ENCODE results near the gene L3MBTL1.
A peak's percentile ranks its signal among the peaks of the same experiment; 100 is the strongest.

Gene L3MBTL1

GRCh38 chr20:43508106-43508505, 609 bp downstream of the L3MBTL1 start:
- no peak for DNase-seq

- no peak for DNase-seq
These were observed 1.1 kb downstream of the L3MBTL1 start for GRCh38 chr20:43508604-43509040.

GRCh38 chr20:43511879-43512278, 4.4 kb downstream of the L3MBTL1 start:
- DNase-seq, result no peak

DNA sequence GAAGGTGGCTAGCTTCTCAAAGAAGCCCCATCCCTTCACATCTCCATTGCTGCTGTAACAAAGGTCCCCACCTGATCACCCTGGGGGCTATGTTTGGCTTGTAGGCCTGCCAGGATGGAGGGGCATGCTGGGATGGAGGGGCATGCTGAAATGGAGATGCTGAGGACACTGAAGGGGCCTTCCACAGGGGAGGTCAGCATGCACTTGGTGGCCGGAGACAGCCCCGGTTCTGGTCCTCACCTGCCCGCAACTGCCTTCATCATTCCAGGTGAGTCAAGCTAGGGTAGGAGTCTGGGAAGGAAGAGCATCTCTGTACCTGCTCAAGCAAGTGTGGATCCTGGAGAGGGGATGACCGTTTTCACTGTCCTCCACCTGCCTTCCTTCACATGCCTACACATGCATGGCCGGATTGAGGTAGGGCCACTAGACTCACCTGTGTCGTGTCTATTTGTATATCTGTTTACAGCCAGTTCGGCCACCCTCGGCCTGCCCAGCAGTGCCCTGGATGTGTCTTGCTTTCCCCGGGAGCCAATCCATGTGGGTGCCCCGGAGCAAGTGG, 6.0 kb downstream of the L3MBTL1 start:
- DNase-seq, result no peak

GRCh38 chr20:43513931-43514647, 6.6 kb downstream of the L3MBTL1 start:
- DNase-seq, result peak; percentile 100

GRCh38 chr20:43514648-43514999, 7.1 kb downstream of the L3MBTL1 start:
- peak; percentile 66 for DNase-seq

- DNase-seq, result no peak
These were observed 8.1 kb downstream of the L3MBTL1 start for GRCh38 chr20:43515628-43516027.

DNA sequence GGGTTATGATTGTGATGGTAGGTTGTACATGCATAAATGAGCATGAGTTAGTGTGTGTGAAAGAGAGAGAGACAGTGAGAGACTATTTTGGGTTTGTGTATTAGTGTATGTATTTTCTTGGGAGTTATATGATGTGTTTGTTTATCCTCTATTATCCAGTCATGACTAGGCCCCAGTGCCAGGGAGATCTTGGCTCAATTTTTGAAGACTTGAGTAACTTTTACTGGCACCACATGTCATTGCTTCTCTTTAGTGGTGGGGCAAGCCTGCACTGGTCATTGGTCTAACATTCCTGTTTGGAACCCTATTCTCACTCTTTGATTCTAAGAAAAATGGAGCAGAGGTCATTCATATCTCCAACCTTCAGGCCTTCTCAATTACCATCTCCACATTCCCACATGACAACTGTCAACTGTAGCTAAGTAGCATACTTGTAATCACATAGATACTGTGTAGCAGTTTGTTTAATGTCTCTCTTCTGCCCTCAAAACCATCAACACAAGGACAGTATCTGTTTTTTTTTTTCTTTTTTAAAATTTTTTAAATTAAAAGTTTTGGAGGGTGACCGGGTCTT, 8.8 kb downstream of the L3MBTL1 start:
- DNase-seq, result no peak

- DNase-seq, result no peak
These were observed 12.7 kb downstream of the L3MBTL1 start for GRCh38 chr20:43520074-43520630.

GRCh38 chr20:43525021-43525420, 17.5 kb downstream of the L3MBTL1 start:
- no peak for DNase-seq

DNA sequence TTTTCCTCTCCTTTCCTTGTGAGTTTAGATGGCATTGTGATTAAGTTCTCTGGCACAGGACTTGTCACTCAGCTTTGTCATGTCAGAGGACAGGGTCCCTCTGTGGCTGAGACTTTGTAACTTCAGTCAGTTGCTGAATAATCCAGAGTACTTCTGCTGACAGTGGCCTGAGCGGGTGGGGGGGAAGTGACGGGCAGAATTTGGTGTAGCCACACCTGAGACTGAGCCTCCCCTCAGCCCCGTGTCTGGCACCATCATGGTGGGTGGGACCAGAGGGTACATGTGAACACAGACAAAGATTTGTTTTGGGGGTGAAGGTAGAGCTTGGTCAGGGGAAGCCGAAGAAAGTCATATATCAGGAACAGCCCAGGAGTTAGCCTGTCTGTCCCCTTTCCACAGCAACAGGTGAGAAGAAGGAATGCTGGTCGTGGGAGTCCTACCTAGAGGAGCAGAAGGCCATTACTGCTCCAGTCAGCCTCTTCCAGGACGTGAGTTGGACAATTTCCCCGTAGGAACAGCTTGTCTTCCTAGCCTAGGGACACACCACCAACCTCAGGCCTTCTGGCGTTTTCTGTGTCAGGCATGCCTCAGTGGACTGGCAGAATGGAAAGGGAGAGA, 20.9 kb downstream of the L3MBTL1 start:
- DNase-seq, result no peak

GRCh38 chr20:43529051-43529450, 21.6 kb downstream of the L3MBTL1 start:
- no peak for DNase-seq

GRCh38 chr20:43529457-43530153, 22.1 kb downstream of the L3MBTL1 start:
- no peak for DNase-seq

- no peak for DNase-seq
These were observed 23.0 kb downstream of the L3MBTL1 start for GRCh38 chr20:43530321-43531090.

DNA sequence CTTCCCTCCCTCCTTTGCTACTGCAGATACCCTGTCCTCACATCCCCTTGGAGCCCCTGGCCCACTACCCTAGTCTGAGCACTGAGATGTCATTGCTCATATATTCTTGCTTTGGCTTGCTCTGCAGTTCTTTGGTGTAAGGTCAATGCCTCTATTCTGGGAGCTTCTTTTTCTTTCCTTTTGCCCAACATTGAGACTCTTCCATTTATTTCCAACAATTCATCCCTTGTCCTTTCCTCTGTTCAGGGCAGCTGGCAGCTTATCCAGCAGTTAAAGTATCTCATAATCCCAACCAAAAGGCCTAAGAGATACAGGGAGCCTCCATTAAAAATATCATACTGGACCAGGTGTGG, 23.6 kb downstream of the L3MBTL1 start:
- no peak for DNase-seq

- no peak for DNase-seq
These were observed 25.0 kb downstream of the L3MBTL1 start for GRCh38 chr20:43532416-43533055.

DNA sequence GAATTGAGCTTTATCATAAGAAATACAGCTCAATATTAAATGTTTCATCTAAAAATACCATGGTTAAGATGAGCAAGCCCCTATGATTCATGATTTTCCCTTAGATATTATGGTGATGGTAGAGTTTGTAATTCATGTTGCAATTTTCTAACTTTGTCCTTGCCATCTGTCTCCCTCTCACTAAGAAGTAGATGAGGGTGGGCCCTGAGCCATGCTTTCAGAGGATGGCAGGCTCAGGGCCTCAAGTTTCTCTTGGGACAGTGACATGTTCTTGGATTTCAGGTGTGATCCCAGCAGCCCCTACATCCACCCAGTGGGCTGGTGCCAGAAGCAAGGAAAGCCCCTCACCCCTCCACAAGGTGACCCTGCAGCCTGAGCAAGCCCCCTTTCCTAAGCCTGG, 25.6 kb downstream of the L3MBTL1 start:
- no peak for DNase-seq

- no peak for DNase-seq
These were observed 26.5 kb downstream of the L3MBTL1 start for GRCh38 chr20:43534016-43534415.

DNA sequence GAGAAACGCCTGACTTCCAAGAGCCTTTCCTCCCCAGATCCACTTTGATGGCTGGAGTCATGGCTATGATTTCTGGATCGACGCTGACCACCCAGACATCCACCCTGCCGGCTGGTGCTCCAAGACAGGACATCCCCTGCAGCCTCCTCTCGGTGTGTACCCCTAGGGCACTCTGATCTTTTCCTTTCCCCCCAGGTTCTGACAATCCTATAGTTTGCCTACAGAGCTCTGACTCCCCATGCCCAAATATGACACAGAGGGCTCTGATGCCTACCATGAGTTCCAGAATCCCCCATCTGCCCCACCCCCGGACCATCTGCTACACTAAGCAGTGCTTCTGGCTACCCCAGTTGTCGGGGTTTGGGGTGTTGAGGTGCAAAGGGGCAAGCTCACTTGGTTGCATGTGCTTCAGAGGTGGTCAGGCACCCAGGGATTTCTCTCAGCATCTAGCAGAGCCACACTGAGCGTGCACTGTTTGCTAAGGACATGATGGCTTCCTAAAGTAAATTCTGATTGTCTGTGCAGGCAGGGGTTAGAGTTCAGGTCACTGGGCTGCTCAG, 27.4 kb downstream of the L3MBTL1 start:
- no peak for DNase-seq

- no peak for DNase-seq
These were observed 28.0 kb downstream of the L3MBTL1 start for GRCh38 chr20:43535370-43536004.
